Measurements from ENCODE around the gene TBX6. TPM values are rescaled to one million over a fixed set of nuclear protein-coding genes. Genes with fewer than 3 reads are reported as not detected.
"Not testable (repeated sequence)": the region's sequence is repeated elsewhere in the genome, so short reads cannot be mapped to it uniquely, and the experiment has no call there.

Gene TBX6
- total RNA-seq, 2 donors from 2014 or later = 4.2 to 5.8 TPM

DNA sequence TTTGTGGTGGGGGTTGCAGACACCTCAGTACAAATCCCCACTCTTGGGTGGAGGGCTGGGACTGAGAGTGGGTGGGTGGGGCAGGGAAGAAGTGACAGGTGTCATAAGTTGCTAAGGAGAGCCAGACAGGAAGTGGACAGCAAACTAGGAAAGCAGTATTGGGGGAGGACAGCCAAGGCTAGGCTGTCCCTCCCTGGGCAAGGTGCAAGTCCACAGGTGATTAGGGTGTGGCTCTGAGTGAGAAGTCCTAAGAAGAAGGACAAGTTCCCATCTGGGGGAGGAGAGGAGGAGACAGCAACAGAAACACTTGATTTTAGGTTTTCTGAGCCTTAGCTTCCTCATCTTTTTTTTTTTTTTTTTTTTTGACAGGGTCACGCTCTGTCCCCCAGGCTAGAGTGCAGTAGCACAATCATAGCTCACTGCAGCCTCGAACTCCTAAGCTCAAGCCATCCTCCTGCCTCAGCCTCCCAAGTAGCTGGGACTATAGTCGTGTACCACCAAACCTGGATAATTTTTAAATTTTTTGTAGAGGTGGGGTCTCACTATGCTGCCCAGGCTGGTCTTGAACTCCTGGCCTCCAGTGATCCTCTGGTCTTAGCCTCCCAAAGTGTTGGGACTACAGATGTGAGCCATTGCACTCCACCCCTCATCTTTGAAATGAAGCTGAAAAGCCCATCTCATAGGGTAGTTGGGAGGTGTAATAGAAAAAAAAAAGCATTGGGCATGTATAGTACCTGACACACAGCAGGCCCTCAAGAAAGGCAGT lies 28.8 kb upstream of the TBX6 start:
- H3K36me3 Mint-ChIP-seq (ENCODE audit: insufficient read depth in 2 of 2) = peaks cover 0 to 6% of the 10 kb centered on the region in 2 donors
- H3K9me3 Mint-ChIP-seq = no peaks in the 10 kb centered on the region
- H3K4me1 Mint-ChIP-seq (ENCODE audit: low read depth) = peaks cover 28% of the 10 kb centered on the region
- no peak for ATAC-seq (replicated peaks in 1 of 2)
- no peaks in the 10 kb centered on the region for H3K27me3 Mint-ChIP-seq (ENCODE audit: low read depth)
- H3K27ac Mint-ChIP-seq = no peak overlapping the region
- DNase-seq = no peak
- H3K4me3 Mint-ChIP-seq = no peak overlapping the region

DNA sequence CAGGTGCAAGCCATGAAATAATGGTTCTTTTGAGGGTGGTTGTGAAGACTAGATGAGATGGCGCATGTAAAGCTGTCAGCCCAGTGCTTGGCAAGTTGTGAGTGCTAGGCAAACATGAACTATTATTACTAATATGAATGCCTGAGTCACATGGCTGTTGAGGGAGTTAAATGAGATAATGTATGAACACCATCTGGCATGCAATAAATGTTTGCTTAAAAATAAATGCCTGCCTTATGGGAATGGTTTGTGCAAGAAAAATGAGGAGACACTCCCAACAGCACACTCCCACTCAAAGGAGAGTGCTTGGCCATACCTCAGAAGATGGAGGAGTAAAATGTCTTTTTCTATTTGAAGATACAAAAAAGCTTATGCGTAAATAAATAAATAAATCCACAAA lies 27.7 kb upstream of the TBX6 start:
- no peaks in the 10 kb centered on the region for H3K9me3 Mint-ChIP-seq
- H3K27me3 Mint-ChIP-seq (ENCODE audit: low read depth) = no peaks in the 10 kb centered on the region
- peaks cover 0 to 6% of the 10 kb centered on the region in 2 donors for H3K36me3 Mint-ChIP-seq (ENCODE audit: insufficient read depth in 2 of 2)
- no peak for ATAC-seq (replicated peaks in 1 of 2)
- no peak for DNase-seq
- peak overlapping the region; percentile 8 for H3K27ac Mint-ChIP-seq
- peaks cover 36% of the 10 kb centered on the region for H3K4me1 Mint-ChIP-seq (ENCODE audit: low read depth)
- H3K4me3 Mint-ChIP-seq = peak overlapping the region in 1 of 2 donors; percentile 12

DNA sequence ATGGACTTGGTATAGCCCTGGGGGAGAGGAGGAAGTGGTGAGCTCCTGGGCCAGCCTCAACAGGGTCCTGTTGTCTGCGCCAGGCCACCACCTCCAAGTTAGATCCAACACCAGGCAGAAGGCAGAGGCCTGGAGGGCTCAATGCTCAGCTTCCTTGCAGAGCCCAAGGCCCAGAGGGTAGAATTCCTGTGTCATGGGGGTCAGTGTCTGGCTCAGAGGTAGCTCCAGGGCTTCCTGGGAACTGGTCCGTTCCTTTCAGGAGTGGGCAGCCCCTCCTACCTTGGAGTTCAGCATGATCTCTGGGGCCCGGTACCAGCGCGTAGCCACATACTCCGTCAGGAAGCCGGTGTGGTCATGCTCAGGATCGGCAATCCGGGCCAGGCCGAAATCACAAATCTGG lies 26.0 kb upstream of the TBX6 start:
- no peak for DNase-seq
- Mint-ChIP-seq H3K36me3 (ENCODE audit: insufficient read depth in 2 of 2) (peaks cover 0 to 6% of the 10 kb centered on the region in 2 donors), H3K4me1 (ENCODE audit: low read depth) (peaks cover 31% of the 10 kb centered on the region), H3K9me3 (no peaks in the 10 kb centered on the region), H3K27me3 (ENCODE audit: low read depth) (no peaks in the 10 kb centered on the region), H3K4me3 (no peak overlapping the region), H3K27ac (no peak overlapping the region)
- ATAC-seq (replicated peaks in 1 of 2) = no peak

DNA sequence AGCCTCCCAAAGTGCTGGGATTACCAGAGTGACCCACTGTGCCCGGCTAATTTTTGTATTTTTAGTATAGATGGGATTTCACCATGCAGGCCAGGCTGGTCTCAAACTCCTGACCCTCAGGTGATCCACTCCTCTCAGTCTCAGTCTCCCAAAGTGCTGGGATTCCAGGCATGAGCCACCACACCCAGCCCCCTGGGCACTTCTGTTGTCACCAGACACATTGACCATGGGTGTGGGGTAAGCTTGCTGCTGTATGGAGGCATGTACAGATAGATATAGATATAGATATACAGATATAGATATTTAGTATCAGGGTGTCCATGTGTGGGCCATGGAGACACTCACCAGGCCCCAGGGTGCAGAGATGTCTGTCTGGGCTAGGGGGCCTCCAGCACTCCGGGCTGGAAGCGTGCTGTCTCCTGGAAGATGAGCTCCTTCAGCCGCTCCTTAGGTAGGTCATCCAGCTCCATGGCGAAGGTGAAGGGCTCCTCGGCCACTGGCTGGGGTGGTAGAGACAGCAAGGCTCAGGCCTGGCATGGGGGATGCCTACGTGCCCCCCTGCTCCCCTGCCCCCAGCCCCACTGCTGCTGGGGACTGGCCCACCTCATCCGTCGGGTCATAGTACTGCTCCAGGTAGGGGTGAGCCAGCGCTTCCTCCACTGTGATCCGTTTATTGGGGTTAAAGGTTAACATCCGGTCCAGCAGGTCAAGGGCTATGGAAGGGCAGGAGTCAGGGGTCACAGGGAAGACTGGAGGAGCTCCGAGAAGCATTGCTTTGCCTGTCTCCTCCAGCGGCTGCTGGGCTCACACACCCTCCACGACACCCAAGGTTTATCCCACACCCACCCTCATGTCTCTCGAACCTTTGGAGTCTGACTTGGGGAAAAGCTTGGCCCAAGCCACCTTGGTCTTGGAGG lies 24.8 kb upstream of the TBX6 start:
- Mint-ChIP-seq H3K9me3 (no peaks in the 10 kb centered on the region), H3K27ac (no peak overlapping the region), H3K4me1 (ENCODE audit: low read depth) (peaks cover 23% of the 10 kb centered on the region), H3K27me3 (ENCODE audit: low read depth) (no peaks in the 10 kb centered on the region), H3K36me3 (ENCODE audit: insufficient read depth in 2 of 2) (peaks cover 0 to 5% of the 10 kb centered on the region in 2 donors), H3K4me3 (no peak overlapping the region)
- ATAC-seq (replicated peaks in 1 of 2) = no peak
- no peak for DNase-seq

GRCh38 chr16:30115238-30115637 lies 23.5 kb upstream of the TBX6 start:
- Mint-ChIP-seq H3K4me1 (ENCODE audit: low read depth) (peaks cover 15% of the 10 kb centered on the region), H3K4me3 (no peak overlapping the region), H3K9me3 (no peaks in the 10 kb centered on the region), H3K27ac (no peak overlapping the region), H3K36me3 (ENCODE audit: insufficient read depth in 2 of 2) (peaks cover 0 to 7% of the 10 kb centered on the region in 2 donors), H3K27me3 (ENCODE audit: low read depth) (no peaks in the 10 kb centered on the region)
- DNase-seq (no peak), ATAC-seq (replicated peaks in 1 of 2) (peak in 1 of 2 donors; percentile 19)

DNA sequence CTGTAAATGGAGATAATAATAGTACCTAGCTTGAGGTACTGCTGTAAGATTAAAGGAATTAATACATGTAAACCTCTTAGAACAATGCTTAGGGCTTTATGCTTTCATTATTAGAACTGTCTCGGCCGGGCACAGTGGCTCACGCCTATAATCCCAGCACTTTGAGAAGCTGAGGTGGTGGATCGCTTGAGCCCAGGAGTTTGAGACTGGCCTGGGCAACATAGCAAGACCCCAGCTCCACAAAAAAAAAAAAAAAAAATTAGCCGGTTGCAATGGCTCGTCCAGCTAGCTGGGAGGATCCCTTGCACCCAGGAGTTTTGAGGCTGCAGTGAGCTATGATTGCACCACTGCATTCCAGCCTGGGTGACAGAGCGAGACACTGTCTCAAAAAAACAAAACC lies 23.1 kb upstream of the TBX6 start:
- not testable (repeated sequence) for H3K27ac Mint-ChIP-seq; H3K27me3 Mint-ChIP-seq (ENCODE audit: low read depth); DNase-seq; H3K9me3 Mint-ChIP-seq; ATAC-seq (replicated peaks in 1 of 2); H3K4me3 Mint-ChIP-seq; H3K36me3 Mint-ChIP-seq (ENCODE audit: insufficient read depth in 2 of 2)
- peaks cover 11% of the 10 kb centered on the region for H3K4me1 Mint-ChIP-seq (ENCODE audit: low read depth)

DNA sequence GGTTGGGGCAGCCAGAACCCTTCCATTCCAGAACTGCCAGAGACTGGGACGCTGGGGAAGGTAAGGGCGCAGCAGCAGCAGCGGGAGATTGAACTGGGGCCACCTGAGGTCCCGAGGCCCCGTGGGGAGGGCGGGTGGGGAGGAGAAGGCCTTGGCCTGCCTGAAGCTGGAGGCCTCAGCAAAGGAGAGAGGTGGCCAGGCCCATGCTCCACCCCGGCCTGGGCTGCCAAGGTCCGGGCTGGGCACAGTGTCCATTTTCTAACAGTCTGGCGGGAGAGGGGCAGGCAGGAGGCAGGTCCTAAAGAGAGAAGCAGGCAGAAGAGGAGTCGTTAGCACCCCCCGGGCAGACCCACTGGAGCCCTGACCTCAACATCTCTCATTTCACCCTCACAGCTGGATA lies 22.7 kb upstream of the TBX6 start:
- Mint-ChIP-seq H3K27me3 (ENCODE audit: low read depth) (no peaks in the 10 kb centered on the region), H3K9me3 (no peaks in the 10 kb centered on the region), H3K4me1 (ENCODE audit: low read depth) (peaks cover 10% of the 10 kb centered on the region), H3K27ac (no peak overlapping the region), H3K4me3 (no peak overlapping the region), H3K36me3 (ENCODE audit: insufficient read depth in 2 of 2) (peaks cover 0 to 6% of the 10 kb centered on the region in 2 donors)
- no peak for ATAC-seq (replicated peaks in 1 of 2)
- no peak for DNase-seq

DNA sequence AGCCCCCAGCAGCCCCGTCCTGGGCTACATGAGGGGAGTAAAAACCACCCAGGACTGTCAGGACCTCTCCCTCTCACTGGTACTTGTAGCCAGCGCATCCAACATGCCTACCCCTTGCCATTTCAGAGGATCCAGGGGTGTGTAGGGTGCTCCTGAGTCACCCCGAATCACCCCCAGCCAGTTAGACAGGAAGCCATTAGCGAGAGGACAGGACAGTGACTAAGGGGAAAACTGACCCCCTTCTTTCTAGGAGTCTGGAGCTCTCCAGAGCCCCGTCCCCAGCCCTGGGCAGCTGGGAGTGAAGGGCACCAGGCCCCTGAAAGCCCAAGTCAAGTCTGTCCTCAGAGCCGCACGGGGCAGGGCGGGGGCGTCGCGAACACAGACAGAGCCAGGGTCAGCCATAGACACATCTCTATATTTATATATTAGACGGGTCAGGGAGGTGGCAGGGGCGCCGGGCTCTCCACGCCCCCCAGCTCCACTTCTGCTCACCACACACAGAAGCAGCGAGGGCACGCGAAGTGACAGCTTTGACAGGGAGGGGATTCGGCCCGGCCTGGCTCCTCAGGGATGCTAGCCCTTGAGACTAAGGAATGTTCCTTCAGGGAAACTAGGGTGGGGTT lies 22.1 kb upstream of the TBX6 start:
- H3K27ac Mint-ChIP-seq = no peak overlapping the region
- H3K36me3 Mint-ChIP-seq (ENCODE audit: insufficient read depth in 2 of 2) = peaks cover 0 to 2% of the 10 kb centered on the region in 2 donors
- H3K4me3 Mint-ChIP-seq = no peak overlapping the region
- DNase-seq (no peak), ATAC-seq (replicated peaks in 1 of 2) (peak in 1 of 2 donors; percentile 6)
- H3K4me1 Mint-ChIP-seq (ENCODE audit: low read depth) = peaks cover 10% of the 10 kb centered on the region
- H3K27me3 Mint-ChIP-seq (ENCODE audit: low read depth) = no peaks in the 10 kb centered on the region
- no peaks in the 10 kb centered on the region for H3K9me3 Mint-ChIP-seq

GRCh38 chr16:30113031-30113710 lies 21.4 kb upstream of the TBX6 start, which contains the start of gene GDPD3:
Gene GDPD3, minus strand, starts transcription at chr16:30113537. Its CDS starts 59 bp downstream, at chr16:30113478.
- H3K4me1 Mint-ChIP-seq (ENCODE audit: low read depth) = peaks cover 10% of the 10 kb centered on the region
- DNase-seq (no peak), ATAC-seq (replicated peaks in 1 of 2) (peak in 1 of 2 donors; percentile 12)
- H3K27ac Mint-ChIP-seq = no peak within 1 kb of the TSS
- no peak within 1 kb of the TSS for H3K4me3 Mint-ChIP-seq
- H3K27me3 Mint-ChIP-seq (ENCODE audit: low read depth) = no peaks in the 10 kb centered on the region
- H3K9me3 Mint-ChIP-seq = no peaks in the 10 kb centered on the region
- H3K36me3 Mint-ChIP-seq (ENCODE audit: insufficient read depth in 2 of 2) = peaks cover 0 to 2% of the 10 kb centered on the region in 2 donors

GRCh38 chr16:30112197-30113030 lies 20.7 kb upstream of the TBX6 start:
- Mint-ChIP-seq H3K4me1 (ENCODE audit: low read depth) (peaks cover 10% of the 10 kb centered on the region), H3K36me3 (ENCODE audit: insufficient read depth in 2 of 2) (peaks cover 0 to 2% of the 10 kb centered on the region in 2 donors)

GRCh38 chr16:30110661-30111060 lies 18.9 kb upstream of the TBX6 start:
- no peaks in the 10 kb centered on the region for H3K9me3 Mint-ChIP-seq
- ATAC-seq (replicated peaks in 1 of 2) (no peak), DNase-seq (no peak)
- H3K27me3 Mint-ChIP-seq (ENCODE audit: low read depth) = no peaks in the 10 kb centered on the region
- H3K27ac Mint-ChIP-seq = no peak overlapping the region
- H3K36me3 Mint-ChIP-seq (ENCODE audit: insufficient read depth in 2 of 2) = peaks cover 0 to 4% of the 10 kb centered on the region in 2 donors
- H3K4me3 Mint-ChIP-seq = no peak overlapping the region
- H3K4me1 Mint-ChIP-seq (ENCODE audit: low read depth) = peaks cover 10% of the 10 kb centered on the region

More at GRCh38 chr16:30112197-30113030, 20.7 kb upstream of the TBX6 start:
- H3K27ac Mint-ChIP-seq = no peak overlapping the region
- ATAC-seq (replicated peaks in 1 of 2) = peak; percentile 71
- peak; percentile 69 to 78 for DNase-seq
- no peak overlapping the region for H3K4me3 Mint-ChIP-seq
- H3K27me3 Mint-ChIP-seq (ENCODE audit: low read depth) = no peaks in the 10 kb centered on the region
- H3K9me3 Mint-ChIP-seq = no peaks in the 10 kb centered on the region
